GM10847 (cell line): Measurements from ENCODE around the gene MYO15B.

Experiments used
- POLR2A ChIP-seq: IDR thresholded peaks from 2 replicates; pipeline ENCODE4 v1.6.1; 2011; ENCODE audit not compliant: insufficient read length; ENCODE audit errors: extremely low read depth

MYO15B gene

GRCh38 chr17:75587675-75588595 lies at the start of gene MYO15B:
MYO15B (plus strand) TSS chr17:75587800; CDS start chr17:75588058, 258 bp downstream.
- TF ChIP-seq POLR2A, result no peak

GRCh38 chr17:75539967-75540729 lies 47.5 kb upstream of the MYO15B start:
- no peak for TF ChIP-seq POLR2A

- no peak for TF ChIP-seq POLR2A
Observed at GRCh38 chr17:75540923-75541503, 46.6 kb upstream of the MYO15B start.

- TF ChIP-seq POLR2A, result no peak
Observed at GRCh38 chr17:75542229-75542628, 45.4 kb upstream of the MYO15B start.

- no peak for TF ChIP-seq POLR2A
Observed at GRCh38 chr17:75542728-75543336, 44.8 kb upstream of the MYO15B start.

- no peak for TF ChIP-seq POLR2A
Observed at GRCh38 chr17:75544250-75544649, 43.4 kb upstream of the MYO15B start.

- TF ChIP-seq POLR2A, result no peak
Observed at GRCh38 chr17:75546181-75546580, 41.4 kb upstream of the MYO15B start.

- TF ChIP-seq POLR2A, result no peak
Observed at GRCh38 chr17:75547091-75547490, 40.5 kb upstream of the MYO15B start.

GRCh38 chr17:75548813-75549212 lies 38.8 kb upstream of the MYO15B start:
- no peak for TF ChIP-seq POLR2A

- TF ChIP-seq POLR2A, result no peak
Observed at GRCh38 chr17:75549246-75550138, 38.1 kb upstream of the MYO15B start.

GRCh38 chr17:75550139-75550465 lies 37.5 kb upstream of the MYO15B start:
- TF ChIP-seq POLR2A, result no peak

- no peak for TF ChIP-seq POLR2A
Observed at GRCh38 chr17:75551266-75551665, 36.3 kb upstream of the MYO15B start.

GRCh38 chr17:75552425-75553294 lies 34.9 kb upstream of the MYO15B start:
- TF ChIP-seq POLR2A, result no peak
